NT2/D1 (cell line): ENCODE data around the gene REEP5.

Experiments used
- SUZ12 ChIP-seq: IDR thresholded peaks from 2 replicates; pipeline ENCODE4 v1.6.1; 2011; ENCODE audit not compliant: insufficient read length, insufficient read depth; ENCODE audit errors: extremely low read depth
- YY1 ChIP-seq: IDR thresholded peaks from 2 replicates; pipeline ENCODE4 v1.6.1; 2011; ENCODE audit not compliant: insufficient read length, insufficient read depth
- ZNF274 ChIP-seq: IDR thresholded peaks from 2 replicates; pipeline ENCODE4 v1.6.1; 2011; ENCODE audit warnings: mild to moderate bottlenecking, low read depth, low read length

DNA sequence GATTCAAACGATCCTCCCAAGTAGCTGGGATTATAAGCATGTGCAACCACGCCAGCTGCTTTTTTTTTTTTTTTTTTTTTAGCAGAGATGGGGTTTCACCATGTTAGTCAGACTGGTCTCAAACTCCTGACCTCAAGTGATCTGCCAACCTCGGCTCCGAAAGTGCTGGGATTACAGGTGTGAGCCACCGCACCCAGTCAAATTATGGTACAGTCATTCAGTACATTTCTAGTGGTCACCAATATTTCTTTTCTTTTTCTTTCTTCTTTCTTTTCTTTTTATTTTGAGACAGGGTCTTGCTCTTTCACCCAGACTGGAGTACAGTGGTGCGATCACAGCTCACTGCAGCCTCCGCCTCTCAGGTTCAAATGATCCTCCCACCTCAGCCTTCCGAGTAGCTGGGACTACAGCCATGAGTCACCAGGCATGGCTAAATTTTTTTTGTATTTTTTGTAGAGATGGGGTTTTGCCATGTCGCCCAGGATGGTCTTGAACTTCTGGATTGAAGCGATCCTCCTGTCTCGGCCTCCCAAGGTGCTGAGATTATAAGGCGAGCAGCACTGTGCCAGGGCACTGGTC, 29.2 kb upstream of the REEP5 start:
- TF ChIP-seq ZNF274 (no peak), YY1 (no peak), SUZ12 (no peak)
